ENCODE measurements around the gene PCBP2. TPM values are rescaled to one million over a fixed set of nuclear protein-coding genes. Genes with fewer than 3 reads are reported as not detected.
A peak's percentile ranks its signal among the peaks of the same experiment; 100 is the strongest.

PCBP2 gene
- total RNA-seq, 1 experiment from 2014 or later, result 856 TPM

DNA sequence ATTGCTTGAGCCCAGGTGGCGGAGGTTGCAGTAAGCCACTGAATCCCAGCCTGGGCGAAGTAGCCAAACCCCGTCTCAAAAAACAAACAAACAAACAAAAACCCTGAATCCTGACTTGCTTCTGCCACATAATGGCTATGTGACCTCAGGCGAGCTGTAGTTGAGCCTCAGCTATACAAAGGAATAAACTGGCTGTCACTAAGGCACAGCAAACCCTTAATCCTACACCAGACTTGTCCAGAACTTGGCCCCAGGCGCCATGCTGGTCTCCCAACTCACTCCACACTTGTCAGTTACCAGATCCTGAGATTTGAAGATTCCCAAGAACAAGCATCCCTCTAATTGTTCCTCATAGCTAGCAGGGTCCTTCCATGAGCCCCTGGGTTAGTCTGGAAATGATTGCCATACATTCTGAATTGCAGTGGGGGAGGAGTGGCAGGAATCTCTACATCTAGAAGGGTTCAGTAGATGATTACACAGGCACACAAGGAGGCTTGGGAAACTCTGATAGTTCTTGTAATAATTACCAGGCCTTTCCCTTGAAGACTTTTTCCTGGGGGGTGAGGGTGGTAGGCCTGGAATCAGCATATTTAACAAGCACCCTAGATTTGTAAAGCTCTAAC lies 37.5 kb downstream of the PCBP2 start:
- Histone ChIP-seq H3K4me1 (ENCODE audit: control insufficient read depth in 1 of 2, insufficient read depth in 2 of 2, low read length in 2 of 2) (peaks cover 10 to 19% of the 10 kb centered on the region in 2 experiments; a peak in 3 of 4 replicates), H3K4me3 (replicated peaks in 1 of 2; ENCODE audit: low read depth in 1 of 2, low read length in 2 of 2) (no peak overlapping the region), H3K4me2 (ENCODE audit: low read length) (no peak overlapping the region), H3K27me3 (ENCODE audit: insufficient read depth, low read length) (no peaks in the 10 kb centered on the region), H3K27ac (ENCODE audit: low read depth, low read length) (no peak overlapping the region), H3K36me3 (ENCODE audit: control insufficient read depth in 1 of 2, insufficient read depth in 2 of 2, low read length in 2 of 2) (peaks cover 9 to 14% of the 10 kb centered on the region in 2 experiments; a peak in 3 of 4 replicates), H3K9me2 (ENCODE audit: insufficient read depth) (no peaks in the 10 kb centered on the region), H2AFZ (ENCODE audit: low read depth, low read length, poor library complexity, severe bottlenecking) (no peak overlapping the region), H3K9me3 (ENCODE audit: control insufficient read depth in 1 of 2, insufficient read depth in 1 of 2, low read depth in 1 of 2, low read length in 2 of 2) (no peaks in the 10 kb centered on the region), H3K79me2 (ENCODE audit: insufficient read depth, low read length) (no peaks in the 10 kb centered on the region), H4K20me1 (ENCODE audit: insufficient read depth) (no peaks in the 10 kb centered on the region; the same call in 1 of the 2 replicates), H3K9ac (ENCODE audit: low read length) (no peak overlapping the region)
- intact Hi-C loops (cut with micrococcal nuclease), result no loop called here
- POLR2A ChIA-PET, result no interaction called here
- RAD21 ChIA-PET (ENCODE audit: low non-redundant PET in 1 of 2, low total read pairs in 2 of 2, uncharacterized antibody in 2 of 2, unreplicated experiment in 2 of 2), result no interaction called here
- DNase-seq (ENCODE audit: low read depth, low spot score), result no peak
- BruUV-seq (replicated peaks), result no TSS peak
- ATAC-seq, result no peak
- CTCF ChIA-PET, result interaction anchor here (1.3 kb wide), 1 partner anchor 15 kb away, joined by 3 read pairs; no protein-coding TSS in a partner anchor
- TF ChIP-seq, protein P1, sequence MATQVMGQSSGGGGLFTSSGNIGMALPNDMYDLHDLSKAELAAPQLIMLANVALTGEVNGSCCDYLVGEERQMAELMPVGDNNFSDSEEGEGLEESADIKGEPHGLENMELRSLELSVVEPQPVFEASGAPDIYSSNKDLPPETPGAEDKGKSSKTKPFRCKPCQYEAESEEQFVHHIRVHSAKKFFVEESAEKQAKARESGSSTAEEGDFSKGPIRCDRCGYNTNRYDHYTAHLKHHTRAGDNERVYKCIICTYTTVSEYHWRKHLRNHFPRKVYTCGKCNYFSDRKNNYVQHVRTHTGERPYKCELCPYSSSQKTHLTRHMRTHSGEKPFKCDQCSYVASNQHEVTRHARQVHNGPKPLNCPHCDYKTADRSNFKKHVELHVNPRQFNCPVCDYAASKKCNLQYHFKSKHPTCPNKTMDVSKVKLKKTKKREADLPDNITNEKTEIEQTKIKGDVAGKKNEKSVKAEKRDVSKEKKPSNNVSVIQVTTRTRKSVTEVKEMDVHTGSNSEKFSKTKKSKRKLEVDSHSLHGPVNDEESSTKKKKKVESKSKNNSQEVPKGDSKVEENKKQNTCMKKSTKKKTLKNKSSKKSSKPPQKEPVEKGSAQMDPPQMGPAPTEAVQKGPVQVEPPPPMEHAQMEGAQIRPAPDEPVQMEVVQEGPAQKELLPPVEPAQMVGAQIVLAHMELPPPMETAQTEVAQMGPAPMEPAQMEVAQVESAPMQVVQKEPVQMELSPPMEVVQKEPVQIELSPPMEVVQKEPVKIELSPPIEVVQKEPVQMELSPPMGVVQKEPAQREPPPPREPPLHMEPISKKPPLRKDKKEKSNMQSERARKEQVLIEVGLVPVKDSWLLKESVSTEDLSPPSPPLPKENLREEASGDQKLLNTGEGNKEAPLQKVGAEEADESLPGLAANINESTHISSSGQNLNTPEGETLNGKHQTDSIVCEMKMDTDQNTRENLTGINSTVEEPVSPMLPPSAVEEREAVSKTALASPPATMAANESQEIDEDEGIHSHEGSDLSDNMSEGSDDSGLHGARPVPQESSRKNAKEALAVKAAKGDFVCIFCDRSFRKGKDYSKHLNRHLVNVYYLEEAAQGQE (IDR thresholded peaks at IDR 0.05; ENCODE audit: low read depth), result no peak
- TF ChIP-seq POLR2AphosphoS5 (IDR thresholded peaks at IDR 0.05; ENCODE audit: low read depth, low read length), result 0 out of 2 replicates have a peak, but pooled peaks have one; percentile 12

DNA sequence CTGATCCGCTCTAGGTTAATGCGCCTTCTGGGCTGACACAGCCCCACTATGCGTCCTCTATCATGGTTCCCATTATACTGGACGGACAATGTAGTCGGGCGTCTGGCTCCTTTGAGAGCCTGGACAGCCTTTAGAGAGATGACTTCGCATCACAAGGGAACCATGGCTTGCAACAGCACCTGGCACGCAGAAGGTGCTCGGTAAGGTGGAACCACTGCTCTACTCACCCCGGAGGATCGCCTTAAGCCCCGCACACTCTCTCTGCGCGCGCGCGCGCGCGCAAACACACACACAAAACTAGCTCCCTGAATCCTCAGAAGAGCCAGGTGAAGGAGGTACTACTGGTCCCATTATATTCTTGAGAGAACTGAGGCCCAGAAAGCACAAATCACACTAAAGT lies 40.3 kb downstream of the PCBP2 start:
- H3K4me3 ChIP-seq (replicated peaks in 1 of 2; ENCODE audit: low read depth in 1 of 2, low read length in 2 of 2), result 0 out of 4 replicates have a peak overlapping the region, but pooled peaks of 1 of the 2 experiments have one; percentile 59
- peaks cover 14 to 28% of the 10 kb centered on the region in 2 experiments for H3K4me1 ChIP-seq (ENCODE audit: control insufficient read depth in 1 of 2, insufficient read depth in 2 of 2, low read length in 2 of 2)
- no peaks in the 10 kb centered on the region for H3K27me3 ChIP-seq (ENCODE audit: insufficient read depth, low read length)
- CTCF ChIA-PET, result interaction anchor here (1.2 kb wide), 1 partner anchor 140 kb away, joined by 3 read pairs; no protein-coding TSS in a partner anchor
- no peaks in the 10 kb centered on the region for H4K20me1 ChIP-seq (ENCODE audit: insufficient read depth)
- ATAC-seq, result no peak
- H3K9me3 ChIP-seq (ENCODE audit: control insufficient read depth in 1 of 2, insufficient read depth in 1 of 2, low read depth in 1 of 2, low read length in 2 of 2), result no peaks in the 10 kb centered on the region
- H2AFZ ChIP-seq (ENCODE audit: low read depth, low read length, poor library complexity, severe bottlenecking), result no peak overlapping the region
- H3K36me3 ChIP-seq (ENCODE audit: control insufficient read depth in 1 of 2, insufficient read depth in 2 of 2, low read length in 2 of 2), result peaks cover 0 to 5% of the 10 kb centered on the region in 2 experiments; a peak in 1 of 4 replicates
- POLR2A ChIA-PET, result interaction anchor here (1.2 to 1.4 kb wide), 2 partner anchors 8 to 9 kb away, joined by 4 to 5 read pairs; no protein-coding TSS in a partner anchor
- intact Hi-C loops (cut with micrococcal nuclease), result no loop called here
- peak overlapping the region; percentile 89 for H3K4me2 ChIP-seq (ENCODE audit: low read length)
- RAD21 ChIA-PET (ENCODE audit: low non-redundant PET in 1 of 2, low total read pairs in 2 of 2, uncharacterized antibody in 2 of 2, unreplicated experiment in 2 of 2), result no interaction called here
- H3K9ac ChIP-seq (ENCODE audit: low read length), result peak overlapping the region; percentile 56; the same call in 1 of the 2 replicates
- BruUV-seq (replicated peaks), result no TSS peak
- DNase-seq (ENCODE audit: low read depth, low spot score), result no peak
- H3K27ac ChIP-seq (ENCODE audit: low read depth, low read length), result no peak overlapping the region
- no peaks in the 10 kb centered on the region for H3K79me2 ChIP-seq (ENCODE audit: insufficient read depth, low read length)
- H3K9me2 ChIP-seq (ENCODE audit: insufficient read depth), result no peaks in the 10 kb centered on the region
- TF ChIP-seq RAD21 (IDR thresholded peaks at IDR 0.05; ENCODE audit: low read depth), result no peak
- TF ChIP-seq FOSL1 (IDR thresholded peaks at IDR 0.05; ENCODE audit: low read depth), result no peak
- TF ChIP-seq, protein P2, sequence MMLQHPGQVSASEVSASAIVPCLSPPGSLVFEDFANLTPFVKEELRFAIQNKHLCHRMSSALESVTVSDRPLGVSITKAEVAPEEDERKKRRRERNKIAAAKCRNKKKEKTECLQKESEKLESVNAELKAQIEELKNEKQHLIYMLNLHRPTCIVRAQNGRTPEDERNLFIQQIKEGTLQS (IDR thresholded peaks at IDR 0.05), result no peak
- no peak for TF ChIP-seq EZH2 (IDR thresholded peaks at IDR 0.05)
- TF ChIP-seq, protein P1 (IDR thresholded peaks at IDR 0.05; ENCODE audit: low read depth), result no peak
- TF ChIP-seq, protein P3, sequence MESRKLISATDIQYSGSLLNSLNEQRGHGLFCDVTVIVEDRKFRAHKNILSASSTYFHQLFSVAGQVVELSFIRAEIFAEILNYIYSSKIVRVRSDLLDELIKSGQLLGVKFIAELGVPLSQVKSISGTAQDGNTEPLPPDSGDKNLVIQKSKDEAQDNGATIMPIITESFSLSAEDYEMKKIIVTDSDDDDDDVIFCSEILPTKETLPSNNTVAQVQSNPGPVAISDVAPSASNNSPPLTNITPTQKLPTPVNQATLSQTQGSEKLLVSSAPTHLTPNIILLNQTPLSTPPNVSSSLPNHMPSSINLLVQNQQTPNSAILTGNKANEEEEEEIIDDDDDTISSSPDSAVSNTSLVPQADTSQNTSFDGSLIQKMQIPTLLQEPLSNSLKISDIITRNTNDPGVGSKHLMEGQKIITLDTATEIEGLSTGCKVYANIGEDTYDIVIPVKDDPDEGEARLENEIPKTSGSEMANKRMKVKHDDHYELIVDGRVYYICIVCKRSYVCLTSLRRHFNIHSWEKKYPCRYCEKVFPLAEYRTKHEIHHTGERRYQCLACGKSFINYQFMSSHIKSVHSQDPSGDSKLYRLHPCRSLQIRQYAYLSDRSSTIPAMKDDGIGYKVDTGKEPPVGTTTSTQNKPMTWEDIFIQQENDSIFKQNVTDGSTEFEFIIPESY (IDR thresholded peaks at IDR 0.05; ENCODE audit: extremely low read depth, insufficient replicate concordance, low read length), result no peak
- no peak for TF ChIP-seq POLR2AphosphoS5 (IDR thresholded peaks at IDR 0.05; ENCODE audit: low read depth, low read length)
